ENCODE measurements around the gene LCE7A.

The LCE7A gene

DNA sequence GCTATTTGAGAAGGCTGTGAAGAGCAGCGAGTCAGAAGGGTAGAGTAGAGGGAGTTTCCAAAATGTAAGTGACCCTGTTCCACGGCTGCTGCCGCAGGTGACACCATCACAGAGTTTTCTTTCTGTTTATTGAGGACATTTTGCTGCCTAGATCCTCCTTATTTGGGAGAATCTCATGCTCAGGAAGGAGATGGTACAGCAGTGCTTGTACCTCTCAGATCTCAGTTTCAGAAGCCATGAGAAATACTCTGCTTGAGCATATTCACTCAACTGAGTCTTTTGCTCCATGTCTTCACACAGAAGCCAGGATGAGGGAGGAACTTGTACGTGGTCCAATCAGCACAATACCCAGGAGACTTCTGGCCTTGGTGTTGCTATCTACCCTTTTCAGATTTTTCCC is 1.6 kb downstream of the LCE7A start:
- Histone ChIP-seq H3K4me3 (ENCODE audit: low read depth in 1 of 2, low read length in 2 of 2) (no peak overlapping the region), H3K27me3 (ENCODE audit: control insufficient read depth in 1 of 2, insufficient read depth in 2 of 2, low read length in 2 of 2) (no peaks in the 10 kb centered on the region), H3K27ac (ENCODE audit: low read depth, low read length) (no peak overlapping the region), H3K9ac (ENCODE audit: low read length) (no peak overlapping the region), H3K36me3 (ENCODE audit: insufficient read depth, low read length) (no peaks in the 10 kb centered on the region), H3K9me3 (ENCODE audit: low read length) (no peaks in the 10 kb centered on the region), H3K4me1 (ENCODE audit: insufficient read depth, low read length) (no peaks in the 10 kb centered on the region)

DNA sequence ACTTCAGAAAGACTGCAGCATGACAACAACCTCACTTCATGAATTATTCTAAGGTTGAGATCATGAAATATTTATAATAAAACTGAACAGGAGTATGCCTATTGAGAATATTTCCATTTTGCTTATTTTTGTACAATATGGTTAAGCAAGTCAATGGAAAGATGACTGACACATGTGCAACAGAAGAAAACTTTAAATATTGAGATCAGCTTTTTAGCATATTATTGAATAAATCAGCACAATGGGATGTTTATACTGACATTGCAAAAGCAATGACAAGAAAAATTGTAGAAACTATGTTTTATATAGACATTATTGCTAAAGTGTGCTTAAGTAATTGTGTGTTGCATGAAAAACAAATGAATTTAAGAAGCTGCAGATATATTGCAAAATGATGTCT is 4.6 kb downstream of the LCE7A start:
- Histone ChIP-seq H3K36me3 (ENCODE audit: insufficient read depth, low read length) (no peaks in the 10 kb centered on the region), H3K4me3 (ENCODE audit: low read depth in 1 of 2, low read length in 2 of 2) (no peak overlapping the region), H3K27me3 (ENCODE audit: control insufficient read depth in 1 of 2, insufficient read depth in 2 of 2, low read length in 2 of 2) (no peaks in the 10 kb centered on the region), H3K27ac (ENCODE audit: low read depth, low read length) (no peak overlapping the region), H3K4me1 (ENCODE audit: insufficient read depth, low read length) (no peaks in the 10 kb centered on the region), H3K9ac (ENCODE audit: low read length) (no peak overlapping the region), H3K9me3 (ENCODE audit: low read length) (no peaks in the 10 kb centered on the region)

GRCh38 chr1:152866321-152866720 is 6.5 kb downstream of the LCE7A start:
- no peaks in the 10 kb centered on the region for H3K9me3 ChIP-seq (ENCODE audit: low read length)
- no peak overlapping the region for H3K9ac ChIP-seq (ENCODE audit: low read length)

DNA sequence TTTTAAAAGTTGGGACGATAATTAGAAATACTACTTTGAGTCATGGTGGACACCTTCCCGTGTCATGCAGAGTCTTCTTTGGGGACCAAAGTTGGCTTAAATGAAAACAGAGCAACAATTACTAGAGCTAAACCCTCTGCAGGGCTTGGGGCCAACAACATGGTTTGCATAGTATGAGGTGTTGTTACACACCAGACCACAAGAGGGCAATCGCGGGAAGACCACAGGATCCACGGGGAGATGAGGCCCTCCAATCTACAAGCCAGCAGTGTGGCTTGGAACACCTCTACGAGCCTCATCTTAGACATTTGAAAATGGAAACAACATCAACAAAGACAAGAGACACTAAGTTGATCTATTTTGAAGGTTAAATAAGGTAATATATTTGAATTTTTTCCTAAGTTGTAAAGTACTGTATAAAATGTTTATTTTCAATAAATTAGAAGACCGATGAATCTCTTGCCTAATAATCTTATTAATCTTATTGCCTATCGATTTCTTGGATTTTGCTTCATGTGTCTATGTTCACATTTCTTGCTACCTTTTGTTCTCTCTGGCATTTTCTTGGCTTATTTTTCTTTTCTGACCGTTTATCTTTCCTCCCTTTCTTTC is 10.1 kb downstream of the LCE7A start:
- Histone ChIP-seq H3K9ac (ENCODE audit: low read length) (no peak overlapping the region), H3K4me3 (ENCODE audit: low read depth in 1 of 2, low read length in 2 of 2) (no peak overlapping the region), H3K27me3 (ENCODE audit: control insufficient read depth in 1 of 2, insufficient read depth in 2 of 2, low read length in 2 of 2) (no peaks in the 10 kb centered on the region), H3K36me3 (ENCODE audit: insufficient read depth, low read length) (no peaks in the 10 kb centered on the region), H3K4me1 (ENCODE audit: insufficient read depth, low read length) (no peaks in the 10 kb centered on the region), H3K9me3 (ENCODE audit: low read length) (no peaks in the 10 kb centered on the region), H3K27ac (ENCODE audit: low read depth, low read length) (no peak overlapping the region)

More at GRCh38 chr1:152866321-152866720, 6.5 kb downstream of the LCE7A start:
- no peaks in the 10 kb centered on the region for H3K36me3 ChIP-seq (ENCODE audit: insufficient read depth, low read length)
- H3K4me3 ChIP-seq (ENCODE audit: low read depth in 1 of 2, low read length in 2 of 2), result no peak overlapping the region
- H3K4me1 ChIP-seq (ENCODE audit: insufficient read depth, low read length), result no peaks in the 10 kb centered on the region
- no peaks in the 10 kb centered on the region for H3K27me3 ChIP-seq (ENCODE audit: control insufficient read depth in 1 of 2, insufficient read depth in 2 of 2, low read length in 2 of 2)
- H3K27ac ChIP-seq (ENCODE audit: low read depth, low read length), result no peak overlapping the region

GRCh38 chr1:152870831-152871730 is 11.3 kb downstream of the LCE7A start:
- Histone ChIP-seq H3K9me3 (ENCODE audit: low read length) (no peaks in the 10 kb centered on the region), H3K4me1 (ENCODE audit: insufficient read depth, low read length) (no peaks in the 10 kb centered on the region), H3K27ac (ENCODE audit: low read depth, low read length) (no peak overlapping the region), H3K9ac (ENCODE audit: low read length) (no peak overlapping the region), H3K4me3 (ENCODE audit: low read depth in 1 of 2, low read length in 2 of 2) (no peak overlapping the region), H3K27me3 (ENCODE audit: control insufficient read depth in 1 of 2, insufficient read depth in 2 of 2, low read length in 2 of 2) (no peaks in the 10 kb centered on the region), H3K36me3 (ENCODE audit: insufficient read depth, low read length) (no peaks in the 10 kb centered on the region)

DNA sequence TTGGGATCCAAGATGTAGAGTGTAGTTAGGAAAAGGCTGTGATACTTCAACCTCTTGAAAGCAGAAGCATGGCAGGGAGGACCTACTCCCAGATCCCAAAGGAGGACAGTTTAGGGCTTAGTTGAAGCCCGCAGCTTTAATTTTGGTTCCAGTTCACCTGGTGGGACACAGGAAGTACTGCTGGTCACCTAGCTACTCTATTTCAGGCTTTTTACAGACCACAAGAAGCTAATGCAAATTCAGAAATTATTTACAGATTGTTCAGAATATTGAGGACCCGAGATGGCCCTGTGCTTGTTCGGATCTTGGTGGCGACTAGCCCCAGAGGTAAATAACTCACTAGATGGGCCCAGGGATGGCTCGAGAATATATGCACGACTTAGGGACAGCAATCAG is 11.9 kb downstream of the LCE7A start:
- Histone ChIP-seq H3K27me3 (ENCODE audit: control insufficient read depth in 1 of 2, insufficient read depth in 2 of 2, low read length in 2 of 2) (no peaks in the 10 kb centered on the region), H3K9ac (ENCODE audit: low read length) (no peak overlapping the region)

GRCh38 chr1:152873495-152873894 is 13.7 kb downstream of the LCE7A start:
- H3K4me3 ChIP-seq (ENCODE audit: low read depth in 1 of 2, low read length in 2 of 2), result no peak overlapping the region
- H3K36me3 ChIP-seq (ENCODE audit: insufficient read depth, low read length), result no peaks in the 10 kb centered on the region

More for the DNA sequence above, 11.9 kb downstream of the LCE7A start:
- Histone ChIP-seq H3K36me3 (ENCODE audit: insufficient read depth, low read length) (no peaks in the 10 kb centered on the region), H3K27ac (ENCODE audit: low read depth, low read length) (no peak overlapping the region), H3K4me3 (ENCODE audit: low read depth in 1 of 2, low read length in 2 of 2) (no peak overlapping the region), H3K4me1 (ENCODE audit: insufficient read depth, low read length) (no peaks in the 10 kb centered on the region), H3K9me3 (ENCODE audit: low read length) (no peaks in the 10 kb centered on the region)

DNA sequence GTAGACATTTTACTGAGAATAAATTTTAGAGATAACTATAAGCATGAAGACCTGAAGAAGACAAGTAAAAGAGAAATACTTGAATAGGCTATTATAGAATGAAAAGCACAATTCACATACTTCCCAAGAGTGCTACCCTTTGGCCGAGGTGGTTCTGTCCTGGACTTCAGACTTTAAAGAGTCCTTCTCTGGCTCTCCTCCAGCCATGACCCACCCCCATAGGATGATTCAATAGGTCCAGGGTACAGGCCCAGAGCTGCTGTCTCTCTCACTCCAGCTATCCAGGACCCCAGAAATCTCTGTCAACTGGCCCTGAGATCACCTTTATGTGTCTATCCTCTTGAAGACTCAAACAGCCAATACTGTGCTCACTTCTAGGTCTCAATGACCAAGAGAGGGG is 17.0 kb downstream of the LCE7A start:
- no peaks in the 10 kb centered on the region for H3K27me3 ChIP-seq (ENCODE audit: control insufficient read depth in 1 of 2, insufficient read depth in 2 of 2, low read length in 2 of 2)
- no peaks in the 10 kb centered on the region for H3K36me3 ChIP-seq (ENCODE audit: insufficient read depth, low read length)
- H3K9ac ChIP-seq (ENCODE audit: low read length), result no peak overlapping the region
- H3K27ac ChIP-seq (ENCODE audit: low read depth, low read length), result no peak overlapping the region
- no peak overlapping the region for H3K4me3 ChIP-seq (ENCODE audit: low read depth in 1 of 2, low read length in 2 of 2)
- no peaks in the 10 kb centered on the region for H3K4me1 ChIP-seq (ENCODE audit: insufficient read depth, low read length)
- H3K9me3 ChIP-seq (ENCODE audit: low read length), result no peaks in the 10 kb centered on the region

More at GRCh38 chr1:152873495-152873894, 13.7 kb downstream of the LCE7A start:
- H3K9me3 ChIP-seq (ENCODE audit: low read length), result no peaks in the 10 kb centered on the region
- H3K9ac ChIP-seq (ENCODE audit: low read length), result no peak overlapping the region
- H3K27ac ChIP-seq (ENCODE audit: low read depth, low read length), result no peak overlapping the region
- H3K4me1 ChIP-seq (ENCODE audit: insufficient read depth, low read length), result no peaks in the 10 kb centered on the region
- no peaks in the 10 kb centered on the region for H3K27me3 ChIP-seq (ENCODE audit: control insufficient read depth in 1 of 2, insufficient read depth in 2 of 2, low read length in 2 of 2)

DNA sequence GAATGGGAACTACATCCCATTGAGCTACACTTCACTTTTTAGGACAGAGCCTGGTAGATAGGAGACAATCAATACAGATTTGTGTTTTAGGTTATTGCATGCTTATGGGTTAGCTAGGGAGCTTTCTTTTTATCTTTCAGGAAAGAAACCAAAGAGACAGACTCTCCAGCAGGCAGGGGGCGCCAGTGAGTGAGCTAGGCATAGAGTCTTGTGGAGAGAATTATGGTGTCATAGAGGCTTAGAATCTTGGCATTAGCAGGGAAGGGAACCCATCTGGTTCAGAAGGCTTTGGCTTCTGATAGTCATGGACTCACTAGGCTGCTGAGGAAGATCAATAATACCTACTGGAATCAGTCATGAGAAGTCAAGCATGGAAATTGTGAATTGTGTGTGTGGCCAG is 18.2 kb downstream of the LCE7A start, which contains the start of gene SMCP:
TSS of gene SMCP (plus strand) at position 281 of the 400 bp plus-strand sequence. CDS start 6,101 bp downstream, outside the sequence.
- Histone ChIP-seq H3K36me3 (ENCODE audit: insufficient read depth, low read length) (no peaks in the 10 kb centered on the region), H3K4me3 (ENCODE audit: low read depth in 1 of 2, low read length in 2 of 2) (no peak within 1 kb of the TSS), H3K4me1 (ENCODE audit: insufficient read depth, low read length) (no peaks in the 10 kb centered on the region), H3K27me3 (ENCODE audit: control insufficient read depth in 1 of 2, insufficient read depth in 2 of 2, low read length in 2 of 2) (no peaks in the 10 kb centered on the region), H3K27ac (ENCODE audit: low read depth, low read length) (no peak within 1 kb of the TSS), H3K9ac (ENCODE audit: low read length) (no peak within 1 kb of the TSS), H3K9me3 (ENCODE audit: low read length) (no peaks in the 10 kb centered on the region)

DNA sequence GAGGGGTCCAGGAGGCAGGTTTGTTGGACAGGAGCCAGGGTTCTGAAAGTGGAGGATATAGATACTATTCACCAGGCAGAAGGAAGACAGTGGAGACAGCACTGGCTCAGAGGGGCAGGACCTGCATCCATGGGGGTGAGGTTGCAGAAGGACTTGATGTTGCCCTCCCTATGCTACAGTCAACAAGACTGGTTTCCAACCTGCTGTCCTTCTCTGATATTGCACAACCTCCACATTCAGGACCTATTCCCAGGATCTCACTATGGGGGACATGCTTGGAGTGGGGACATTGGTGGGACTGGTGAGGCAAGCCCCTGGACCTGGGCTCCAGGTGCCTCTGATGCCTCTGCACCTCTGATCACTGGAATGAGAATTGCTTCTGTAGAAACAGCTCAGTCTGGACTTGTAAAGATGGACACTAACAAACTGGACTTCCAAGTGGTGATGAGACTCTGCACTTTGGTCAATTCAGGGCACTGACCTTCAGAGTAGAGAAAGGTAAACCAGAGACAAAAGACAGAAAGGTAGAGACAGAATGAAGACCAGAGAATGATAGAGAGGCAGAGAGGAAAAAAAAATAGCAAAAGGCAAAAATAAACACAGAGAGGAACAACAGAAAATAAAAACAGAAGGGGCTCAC is 19.9 kb downstream of the LCE7A start:
- no peak overlapping the region for H3K27ac ChIP-seq (ENCODE audit: low read depth, low read length)
- no peaks in the 10 kb centered on the region for H3K9me3 ChIP-seq (ENCODE audit: low read length)
- H3K9ac ChIP-seq (ENCODE audit: low read length), result no peak overlapping the region
- H3K4me3 ChIP-seq (ENCODE audit: low read depth in 1 of 2, low read length in 2 of 2), result no peak overlapping the region
- no peaks in the 10 kb centered on the region for H3K36me3 ChIP-seq (ENCODE audit: insufficient read depth, low read length)
- H3K4me1 ChIP-seq (ENCODE audit: insufficient read depth, low read length), result no peaks in the 10 kb centered on the region
- no peaks in the 10 kb centered on the region for H3K27me3 ChIP-seq (ENCODE audit: control insufficient read depth in 1 of 2, insufficient read depth in 2 of 2, low read length in 2 of 2)

DNA sequence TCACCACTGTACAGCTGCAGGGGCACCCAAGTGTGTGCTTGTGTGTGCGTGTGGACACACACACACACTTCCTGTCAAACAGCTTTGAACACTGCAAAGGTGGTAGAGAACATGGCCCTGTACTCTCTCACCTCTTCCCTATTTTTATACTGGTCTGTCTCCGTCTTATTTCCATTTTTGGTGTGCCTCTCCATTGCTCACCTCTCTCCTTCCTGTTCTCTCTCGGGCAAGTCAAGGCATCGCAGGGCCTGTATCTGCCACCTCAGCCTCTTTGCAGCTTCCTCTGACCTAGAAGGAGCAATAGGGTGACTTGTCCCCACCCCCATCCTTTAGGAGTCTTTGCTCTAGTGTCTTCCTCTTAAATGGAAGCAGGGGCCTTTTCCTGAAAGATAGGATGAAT is 20.5 kb downstream of the LCE7A start:
- H3K27ac ChIP-seq (ENCODE audit: low read depth, low read length), result no peak overlapping the region
- no peaks in the 10 kb centered on the region for H3K27me3 ChIP-seq (ENCODE audit: control insufficient read depth in 1 of 2, insufficient read depth in 2 of 2, low read length in 2 of 2)
- H3K36me3 ChIP-seq (ENCODE audit: insufficient read depth, low read length), result no peaks in the 10 kb centered on the region
- H3K4me3 ChIP-seq (ENCODE audit: low read depth in 1 of 2, low read length in 2 of 2), result no peak overlapping the region
- no peak overlapping the region for H3K9ac ChIP-seq (ENCODE audit: low read length)
- H3K9me3 ChIP-seq (ENCODE audit: low read length), result no peaks in the 10 kb centered on the region
- no peaks in the 10 kb centered on the region for H3K4me1 ChIP-seq (ENCODE audit: insufficient read depth, low read length)

Measured in muscle layer of colon (tissue), 2 donors.